HG03342 (cell line): ENCODE data around the gene COPS2.
"Not testable (repeated sequence)": the region's sequence is repeated elsewhere in the genome, so short reads cannot be mapped to it uniquely, and the experiment has no call there.

Experiments
- ATAC-seq: cut with Tn5 transposase; IDR thresholded peaks from one replicate; pipeline ENCODE4 v1.9.1; 2021; ENCODE audit warnings: mild to moderate bottlenecking, moderate library complexity; ENCODE audit not compliant: unreplicated experiment

COPS2 gene

DNA sequence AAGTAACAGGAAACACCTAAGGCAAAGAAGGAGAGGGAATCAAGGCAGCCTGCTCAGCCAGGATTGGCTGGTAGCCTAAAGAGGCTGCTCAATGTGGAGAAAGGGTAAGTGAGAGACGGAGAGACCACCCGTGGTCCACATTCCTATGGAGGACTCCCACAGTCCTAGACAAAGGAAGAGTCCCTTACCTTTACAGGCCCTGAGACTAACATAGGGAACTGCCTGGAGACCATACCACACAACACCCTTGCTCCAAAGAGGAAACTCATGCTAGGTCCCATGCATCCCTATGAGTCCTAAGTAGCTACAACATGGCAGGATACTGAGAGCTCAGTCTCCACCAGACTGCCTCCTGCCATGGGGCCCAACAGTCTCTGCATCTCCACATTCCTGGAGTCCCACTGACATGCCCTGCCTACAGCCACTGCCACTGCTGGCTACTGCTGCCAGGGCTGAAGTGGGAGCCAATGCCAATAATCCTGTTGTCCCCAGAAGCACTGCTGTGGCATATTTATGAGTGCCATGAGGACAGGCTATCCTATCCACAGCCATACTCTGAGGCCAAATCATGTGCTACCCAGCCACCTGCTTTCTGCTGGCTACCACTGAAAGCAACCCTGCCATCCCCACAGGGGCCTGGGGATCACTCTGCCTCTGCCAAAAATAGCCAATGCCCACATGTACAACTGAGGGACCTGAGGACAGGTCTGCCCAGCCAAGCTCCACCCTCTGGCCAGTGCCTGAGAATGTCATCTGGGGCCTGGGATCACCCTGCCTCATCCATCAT, 45.0 kb downstream of the COPS2 start:
- no peak for ATAC-seq

DNA sequence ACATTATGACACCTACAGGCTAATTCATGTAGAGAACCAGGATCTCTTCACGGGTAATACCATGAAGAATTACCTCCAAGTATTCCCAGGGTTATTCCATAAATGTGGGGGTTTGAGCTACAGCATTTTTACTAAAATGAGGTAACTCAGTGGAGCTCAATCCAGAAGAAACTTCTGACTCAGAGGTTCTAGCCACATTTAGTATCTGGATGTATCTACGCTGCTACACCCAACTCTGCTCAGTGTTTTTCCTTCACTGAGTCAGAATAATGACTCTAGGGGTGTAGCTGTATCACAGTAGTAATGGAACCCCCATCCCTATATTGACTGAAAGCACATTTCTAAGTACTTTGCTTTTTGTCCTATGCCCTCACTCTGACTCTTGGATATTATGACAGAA, 52.4 kb downstream of the COPS2 start:
- ATAC-seq: no peak

DNA sequence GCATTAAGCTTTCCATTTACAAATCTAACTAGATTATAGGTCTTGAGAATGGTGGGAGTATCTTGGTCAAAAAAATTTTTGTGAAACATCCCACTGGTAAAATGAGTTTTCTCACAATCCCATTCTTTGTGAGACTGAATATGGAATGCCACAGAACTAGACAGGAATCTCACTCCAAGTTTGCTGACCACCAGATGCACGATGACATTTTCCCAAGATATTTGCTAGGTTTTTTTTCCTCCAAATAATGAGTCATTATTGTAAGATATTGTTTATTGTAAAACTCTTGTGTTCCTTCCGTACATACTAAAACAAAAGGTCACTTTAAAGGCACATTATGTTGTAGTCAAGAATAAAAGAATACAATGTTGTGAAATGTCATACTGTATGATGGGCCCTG, 53.9 kb downstream of the COPS2 start:
- no peak for ATAC-seq

DNA sequence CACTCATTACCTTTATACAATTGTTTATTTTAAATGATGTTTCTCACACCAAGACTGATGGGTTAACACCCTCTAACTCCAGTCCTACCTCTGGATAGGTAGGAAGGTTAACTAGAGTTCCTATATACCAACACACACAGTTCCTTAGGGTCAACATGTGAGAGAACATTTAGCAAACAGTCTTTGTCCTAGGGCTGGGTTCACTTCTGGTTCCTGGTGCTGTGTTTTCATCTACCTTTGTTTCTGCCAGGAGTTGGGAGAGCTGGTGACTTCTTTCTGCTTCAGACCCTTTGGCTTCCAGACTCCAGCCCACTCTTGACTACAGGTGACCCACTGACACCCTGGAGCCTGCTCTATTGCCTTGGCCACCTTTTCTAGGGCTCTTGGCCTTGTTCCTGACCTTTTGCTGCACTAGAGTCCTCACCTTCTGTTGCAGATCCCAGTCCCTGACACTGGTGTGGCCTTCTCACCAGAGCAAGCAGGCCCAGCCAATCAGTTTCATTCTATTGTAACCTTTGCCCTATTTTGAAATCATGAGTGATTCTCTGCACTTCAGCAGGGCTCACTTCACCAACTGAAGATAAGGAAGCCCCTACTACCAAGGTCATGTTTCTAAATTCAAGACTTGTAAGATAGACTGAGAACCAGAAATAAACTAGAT, 59.2 kb downstream of the COPS2 start:
- no peak for ATAC-seq

DNA sequence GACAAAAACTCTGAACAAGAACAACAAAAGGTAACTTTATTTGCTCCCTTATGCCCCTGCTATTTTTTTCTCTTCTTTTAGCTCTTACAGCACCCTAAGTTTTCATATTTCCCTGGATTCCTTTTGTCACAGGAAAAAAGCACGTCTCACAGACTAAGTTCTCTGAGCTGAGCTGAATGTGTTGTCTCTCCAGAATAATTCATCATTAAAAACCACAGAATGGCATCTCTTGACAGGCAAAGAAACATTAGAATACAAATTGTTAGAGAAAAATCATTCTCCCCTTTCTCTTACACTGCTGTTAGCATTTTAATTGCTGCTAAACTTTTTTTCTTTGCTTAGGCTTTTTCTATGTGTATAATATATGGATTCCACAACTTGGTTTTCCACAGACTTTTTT, 60.5 kb downstream of the COPS2 start:
- no peak for ATAC-seq

DNA sequence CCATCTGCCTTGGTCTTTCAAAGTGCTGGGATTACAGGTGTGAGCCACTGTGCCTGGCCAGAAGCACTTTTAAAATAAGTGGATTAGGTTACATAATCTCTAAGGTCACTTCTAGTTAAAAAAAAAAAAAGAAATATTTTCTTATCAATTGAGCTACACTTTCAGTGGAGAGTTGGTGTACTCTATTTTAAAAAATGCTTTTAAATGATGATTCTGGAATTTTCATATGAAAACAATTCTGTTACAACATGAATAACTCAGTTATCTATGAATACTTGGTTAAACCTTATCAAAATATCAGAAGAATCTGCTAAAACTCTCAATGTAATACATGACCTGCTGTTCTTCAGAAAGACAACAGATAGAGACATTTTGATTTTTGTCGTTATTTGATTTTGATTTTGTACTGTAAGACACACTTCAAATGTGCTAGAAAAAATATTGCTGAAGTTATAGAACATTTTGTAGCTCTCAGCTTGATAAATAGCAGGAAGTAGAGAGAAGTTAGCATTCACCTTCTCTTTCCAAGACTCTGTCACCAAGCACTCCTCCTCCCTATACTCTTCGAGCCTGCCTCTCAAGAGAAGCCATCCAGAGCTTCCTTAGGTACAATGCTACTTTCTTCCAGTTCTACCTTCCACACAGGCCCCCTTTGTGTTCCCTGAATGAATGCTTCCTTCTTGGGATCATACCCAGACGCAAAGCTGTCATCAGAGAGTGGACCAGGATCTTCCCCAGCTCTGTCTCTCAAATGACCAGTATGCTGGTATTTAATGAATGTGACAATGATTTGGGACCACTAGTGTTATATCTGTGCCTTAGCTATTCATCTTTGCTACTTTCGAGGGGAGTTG, 61.9 kb downstream of the COPS2 start:
- ATAC-seq: no peak

DNA sequence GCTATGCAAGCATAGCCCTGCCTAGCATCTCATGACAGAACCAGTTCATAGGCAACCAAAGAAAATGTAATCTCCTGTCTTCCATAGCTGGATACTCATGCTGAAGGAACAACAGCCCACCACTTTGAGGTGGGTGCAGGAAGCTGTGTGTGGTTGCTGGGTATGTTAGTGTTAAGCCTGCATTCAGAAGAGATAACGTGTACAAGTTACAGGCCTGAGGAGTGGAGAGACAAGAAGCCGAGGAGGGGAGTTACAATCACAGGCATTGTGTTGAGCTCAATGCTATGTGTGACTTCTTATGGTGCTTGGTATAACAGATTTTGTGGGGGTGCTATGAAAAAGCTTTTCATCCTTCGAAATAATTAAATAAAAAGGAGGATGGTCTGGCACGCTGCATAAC, 66.4 kb downstream of the COPS2 start:
- ATAC-seq: no peak

DNA sequence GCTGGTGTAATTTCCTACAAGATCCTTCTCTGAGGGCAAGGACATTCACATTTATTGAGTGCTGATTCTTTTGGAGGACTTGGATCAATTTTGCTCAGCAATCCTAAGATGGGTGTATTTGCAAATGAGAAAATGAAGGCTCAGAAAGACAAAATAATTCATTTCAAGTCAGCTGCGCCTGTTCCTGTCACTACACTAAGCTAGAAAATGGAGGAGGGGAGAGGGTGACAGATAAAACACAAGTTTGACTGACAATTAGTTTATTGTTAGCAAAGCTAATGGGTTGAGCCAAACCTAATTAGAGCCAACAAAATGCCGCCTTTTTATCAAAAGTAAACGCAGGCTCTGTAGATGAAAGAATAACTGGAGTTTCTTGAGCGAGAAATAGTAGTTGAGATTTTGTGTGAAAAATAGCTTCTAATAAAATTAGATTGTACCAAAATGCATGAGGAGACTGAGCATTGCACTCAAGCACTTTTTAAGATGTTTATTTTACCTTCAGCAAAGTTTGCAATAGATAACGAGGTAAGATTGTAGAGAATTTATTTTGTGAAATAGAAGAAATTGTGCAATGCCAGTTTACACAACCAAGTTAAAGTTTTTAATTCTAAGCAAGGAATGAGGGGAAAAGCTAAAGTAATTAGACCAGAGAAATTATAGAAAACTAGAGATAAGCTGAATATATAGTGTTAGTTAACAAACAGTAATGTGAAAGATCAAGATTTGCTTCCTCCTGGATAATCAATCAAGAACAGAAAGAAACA, 69.5 kb downstream of the COPS2 start:
- no peak for ATAC-seq

DNA sequence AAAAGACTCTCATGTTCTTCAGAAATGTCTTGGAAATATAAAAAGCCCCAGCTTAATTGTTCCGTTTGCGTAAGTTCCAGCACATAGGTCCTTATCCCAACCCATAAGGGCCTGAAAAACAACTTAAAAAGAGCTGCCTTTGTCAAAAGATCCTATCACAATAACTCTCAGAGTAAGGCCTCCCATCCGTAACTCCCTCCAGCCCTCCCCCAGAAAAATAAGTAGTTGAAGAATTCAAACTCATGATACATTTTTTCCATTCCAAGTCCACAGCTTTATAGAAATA, 71.2 kb downstream of the COPS2 start:
- ATAC-seq: no peak

DNA sequence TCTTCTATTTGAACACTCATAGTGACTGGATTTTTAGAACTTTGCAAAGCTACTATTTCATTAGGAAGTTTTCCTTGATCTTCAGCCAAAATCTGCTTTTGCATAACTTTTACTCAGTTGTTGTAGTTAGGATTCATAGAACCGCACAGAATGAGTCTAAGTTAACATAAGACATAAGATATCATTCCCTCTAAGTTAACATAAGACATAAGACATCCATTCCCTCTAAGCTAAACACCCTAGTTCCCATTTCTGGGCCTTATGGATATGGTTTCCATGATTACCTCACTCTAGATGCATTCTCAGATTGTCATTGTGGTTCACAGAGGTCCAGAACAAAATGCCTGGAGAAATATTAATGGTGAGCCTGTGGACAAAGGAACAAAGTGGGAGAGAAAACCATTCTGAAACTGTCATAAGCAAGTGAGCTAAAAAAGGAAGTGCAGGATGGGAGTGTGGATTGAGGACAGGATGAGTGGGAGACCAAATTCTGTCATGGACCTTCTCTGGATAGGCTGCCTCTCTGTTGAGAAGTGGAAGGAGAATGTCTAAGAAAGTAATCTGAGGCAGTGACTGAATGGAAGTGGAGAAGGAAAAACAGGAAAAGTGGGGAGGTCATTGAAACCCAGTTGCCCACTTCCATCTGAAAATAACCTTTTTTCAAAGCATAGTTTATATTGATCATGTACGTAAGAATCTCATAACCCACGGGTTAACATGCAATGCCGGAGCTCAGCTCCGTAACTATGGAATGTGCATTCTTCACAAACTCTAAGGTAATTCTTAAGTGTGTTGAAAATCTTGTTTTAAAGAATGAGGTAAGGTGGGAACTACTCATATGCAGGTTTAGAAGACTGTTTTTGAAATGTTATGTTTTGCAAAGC, 71.8 kb downstream of the COPS2 start:
- ATAC-seq: no peak

DNA sequence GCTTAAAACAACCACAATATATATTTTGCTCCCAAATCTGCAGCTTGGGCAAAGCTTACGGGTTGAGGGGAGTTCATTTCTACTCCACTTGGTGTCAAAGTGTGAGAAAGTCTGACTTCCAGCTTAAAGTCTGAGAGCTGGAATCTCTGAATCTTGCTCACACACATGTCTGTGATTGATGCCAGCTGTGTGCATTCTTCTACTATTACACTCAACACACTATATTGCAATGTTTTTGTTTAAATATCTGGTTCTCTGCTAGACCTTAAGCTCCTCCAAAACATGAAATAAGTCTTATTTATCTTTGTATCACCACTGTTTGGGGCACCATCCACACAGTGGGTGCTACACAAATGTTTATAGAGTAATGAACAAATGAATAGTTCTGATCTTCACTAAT, 72.4 kb downstream of the COPS2 start:
- ATAC-seq: no peak

DNA sequence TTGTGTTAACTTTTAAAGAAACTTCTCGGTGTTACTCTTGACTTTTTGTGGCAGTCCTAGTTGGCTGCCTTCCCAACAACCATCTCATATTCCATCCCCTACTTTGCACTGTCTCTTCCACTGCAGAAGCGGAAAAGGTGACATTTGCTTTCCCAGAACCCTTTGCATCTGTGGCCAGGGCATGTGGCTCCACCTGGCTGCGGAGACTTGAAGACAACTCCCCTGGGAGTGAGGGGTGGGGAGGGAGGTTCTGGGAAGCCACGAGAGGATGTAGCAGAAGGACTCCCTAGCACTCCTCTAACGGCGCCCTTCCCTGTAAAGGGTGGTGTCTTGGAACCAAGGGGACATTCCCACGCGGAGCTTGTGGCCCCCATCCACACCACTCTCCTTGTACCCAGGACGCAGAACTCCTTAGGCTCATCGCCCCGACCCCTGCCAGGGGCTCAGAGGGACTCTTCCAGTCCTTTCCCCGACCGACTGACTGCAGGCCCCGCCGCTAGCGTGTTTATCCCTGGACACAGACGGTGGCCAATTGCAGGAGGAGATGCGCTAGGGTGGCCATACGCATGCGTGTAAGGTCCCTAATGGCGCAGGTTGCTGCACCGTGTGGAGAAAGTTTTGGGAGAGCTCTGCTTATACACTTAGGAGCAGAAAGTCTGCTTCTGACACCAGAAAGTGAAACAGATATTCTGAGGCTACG, 75.9 kb downstream of the COPS2 start:
- no peak for ATAC-seq

DNA sequence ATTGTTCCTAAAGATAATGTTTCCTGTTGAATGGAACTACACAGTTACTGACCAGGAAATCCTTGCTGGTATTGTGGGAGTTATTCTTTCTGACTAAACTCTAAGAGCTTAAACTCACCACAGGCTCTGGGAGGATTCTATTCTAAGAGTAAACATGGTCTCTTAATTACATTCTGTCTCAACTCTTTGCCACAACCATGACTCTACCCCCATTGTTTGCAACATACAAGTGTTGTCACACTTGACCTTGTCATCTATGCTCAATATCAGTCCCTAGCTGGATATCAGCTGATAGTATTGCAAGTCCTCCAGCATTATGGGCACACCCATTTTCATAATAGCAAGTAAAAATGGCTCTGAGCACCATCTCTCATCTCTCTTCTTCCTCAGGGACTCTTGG, 79.5 kb downstream of the COPS2 start:
- no peak for ATAC-seq

DNA sequence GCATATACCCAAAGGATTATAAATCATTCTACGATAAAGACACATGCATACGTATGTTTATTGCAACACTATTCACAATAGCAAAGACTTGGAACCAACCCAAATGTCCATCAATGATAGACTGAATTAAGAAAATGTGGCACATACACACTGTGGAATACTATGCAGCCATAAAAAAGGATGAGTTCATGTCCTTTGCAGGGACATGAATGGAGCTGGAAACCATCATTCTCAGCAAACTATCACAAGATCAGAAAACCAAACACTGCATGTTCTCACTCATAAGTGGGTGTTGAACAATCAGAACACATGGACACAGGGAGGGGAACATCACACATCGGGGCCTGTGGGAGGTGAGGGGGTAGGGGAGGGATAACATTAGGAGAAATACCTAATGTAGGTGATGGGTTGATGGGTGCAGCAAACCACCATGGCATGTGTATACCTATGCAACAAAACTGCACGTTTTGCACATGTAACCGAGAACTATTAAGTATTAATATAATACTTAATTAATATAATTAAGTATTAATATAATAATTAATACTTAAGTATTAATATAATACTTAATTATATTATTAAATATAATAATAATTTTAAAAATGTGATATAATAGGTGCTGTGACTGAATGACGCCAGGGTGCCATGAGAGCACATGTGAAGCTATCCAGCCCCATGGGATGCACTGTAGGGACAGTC, 80.7 kb downstream of the COPS2 start:
- ATAC-seq: not testable (repeated sequence)
